K562 (cell line): ENCODE data around the gene C3orf52.

Source experiments
- EZH2 ChIP-seq: IDR thresholded peaks from 2 replicates; pipeline ENCODE4 v1.6.1; 2012; ENCODE audit warnings: low read depth, mild to moderate bottlenecking, inconsistent platforms, low read length, borderline replicate concordance
- FOXA3 ChIP-seq, 2 experiments: fragments of 450-650 bp in 1 of 2; sonication (generic) in 1 of 2; formaldehyde crosslinking; IDR thresholded peaks in 1 of 2; conservative IDR thresholded peaks in 1 of 2; 2 replicates each; pipeline versions ENCODE4 v1.4.0 to v1.8.0; 2020 to 2022; ENCODE audit warnings: mild to moderate bottlenecking in 2 of 2, missing genetic modification reagents in 1 of 2
- HDGF ChIP-seq: fragments of 450-650 bp; IDR thresholded peaks from 2 replicates; pipeline ENCODE4 v1.6.1; 2016
- HNRNPL ChIP-seq: fragments of 200-400 bp; formaldehyde crosslinking; IDR thresholded peaks from 2 replicates; pipeline ENCODE4 v1.6.1; 2017; ENCODE audit warnings: low read depth, mild to moderate bottlenecking, low read length
- POLR2A ChIP-seq: fragments of 450-650 bp; conservative IDR thresholded peaks from 2 replicates; pipeline ENCODE4 v1.6.1; 2016
- POLR2AphosphoS5 ChIP-seq: IDR thresholded peaks from 2 replicates; pipeline ENCODE4 v1.6.1; 2011; ENCODE audit warnings: mild to moderate bottlenecking, low read depth, low read length, moderate library complexity; ENCODE audit not compliant: control insufficient read depth, insufficient read depth
- SMAD4 ChIP-seq: fragments of 250-450 bp; sonication (Bioruptor Pico); conservative IDR thresholded peaks from 2 replicates; pipeline ENCODE4 v1.8.0; 2021; ENCODE audit warnings: inconsistent platforms, mild to moderate bottlenecking, moderate library complexity
- ZFP36 ChIP-seq: fragments of 150-350 bp; IDR thresholded peaks from 2 replicates; pipeline ENCODE4 v1.6.1; 2018; ENCODE audit warnings: low read length, low read depth; ENCODE audit not compliant: partially characterized antibody
- ZNF316 ChIP-seq: fragments of 450-650 bp; IDR thresholded peaks from 2 replicates; pipeline ENCODE4 v1.6.1; 2016
- TF ChIP-seq, protein P1 (sequence below), 3 experiments: IDR thresholded peaks in 2 of 3; conservative IDR thresholded peaks in 1 of 3; 2 replicates each; pipeline ENCODE4 v1.5.1; 2011 to 2012; ENCODE audit warnings: low read length in 3 of 3, mild to moderate bottlenecking in 3 of 3, control low read depth in 2 of 3, improper control_type of control experiment in 1 of 3, inconsistent platforms in 1 of 3, low read depth in 1 of 3, mixed read lengths in 1 of 3, moderate library complexity in 1 of 3; ENCODE audit not compliant: insufficient read depth in 2 of 3
- TF ChIP-seq, protein P2 (sequence below): fragments of 450-650 bp; IDR thresholded peaks from 2 replicates; pipeline ENCODE4 v1.6.1; 2016; ENCODE audit warnings: missing biosample characterization, missing genetic modification characterization
- TF ChIP-seq, protein P3 (sequence below): sonication (generic); formaldehyde crosslinking; IDR thresholded peaks from 2 replicates; pipeline ENCODE4 v1.8.1; 2022; ENCODE audit warnings: missing genetic modification reagents

DNA sequence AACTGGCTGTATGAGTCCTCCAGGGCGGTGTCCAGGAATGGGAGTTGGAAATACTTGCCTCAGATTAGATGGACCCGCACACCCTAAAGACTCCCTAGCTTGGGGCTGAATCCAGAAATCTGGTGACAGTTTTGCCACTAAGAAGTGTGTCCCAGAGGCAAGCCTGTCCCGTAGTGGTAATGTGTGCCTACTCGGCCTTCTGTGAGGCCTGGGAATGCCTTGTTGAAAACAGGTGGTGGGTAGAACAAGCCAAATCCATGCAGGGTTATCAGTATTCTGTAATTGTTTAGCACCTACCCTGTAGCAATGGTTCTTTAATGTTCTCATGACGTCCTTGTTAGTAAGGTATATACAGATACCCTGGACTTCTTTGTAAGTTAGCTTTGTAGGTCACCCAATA lies 1.6 kb downstream of the C3orf52 start:
- TF ChIP-seq EZH2 (no peak), HDGF (no peak), ZNF316 (no peak), HNRNPL (no peak), FOXA3 (CRISPR knock-in tag; conservative IDR thresholded peaks at IDR 0.05 in 1 of 2, IDR thresholded peaks at IDR 0.05 in 1 of 2) (no peak), POLR2AphosphoS5 (no peak), POLR2A (no peak), SMAD4 (CRISPR knock-in tag) (no peak), ZFP36 (no peak)
- TF ChIP-seq, protein P1, sequence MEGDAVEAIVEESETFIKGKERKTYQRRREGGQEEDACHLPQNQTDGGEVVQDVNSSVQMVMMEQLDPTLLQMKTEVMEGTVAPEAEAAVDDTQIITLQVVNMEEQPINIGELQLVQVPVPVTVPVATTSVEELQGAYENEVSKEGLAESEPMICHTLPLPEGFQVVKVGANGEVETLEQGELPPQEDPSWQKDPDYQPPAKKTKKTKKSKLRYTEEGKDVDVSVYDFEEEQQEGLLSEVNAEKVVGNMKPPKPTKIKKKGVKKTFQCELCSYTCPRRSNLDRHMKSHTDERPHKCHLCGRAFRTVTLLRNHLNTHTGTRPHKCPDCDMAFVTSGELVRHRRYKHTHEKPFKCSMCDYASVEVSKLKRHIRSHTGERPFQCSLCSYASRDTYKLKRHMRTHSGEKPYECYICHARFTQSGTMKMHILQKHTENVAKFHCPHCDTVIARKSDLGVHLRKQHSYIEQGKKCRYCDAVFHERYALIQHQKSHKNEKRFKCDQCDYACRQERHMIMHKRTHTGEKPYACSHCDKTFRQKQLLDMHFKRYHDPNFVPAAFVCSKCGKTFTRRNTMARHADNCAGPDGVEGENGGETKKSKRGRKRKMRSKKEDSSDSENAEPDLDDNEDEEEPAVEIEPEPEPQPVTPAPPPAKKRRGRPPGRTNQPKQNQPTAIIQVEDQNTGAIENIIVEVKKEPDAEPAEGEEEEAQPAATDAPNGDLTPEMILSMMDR (IDR thresholded peaks at IDR 0.05 in 2 of 3, conservative IDR thresholded peaks at IDR 0.05 in 1 of 3; ENCODE audit: insufficient read depth in 2 of 3, low read depth in 1 of 3, low read length in 3 of 3): no peak
- TF ChIP-seq, protein P2, sequence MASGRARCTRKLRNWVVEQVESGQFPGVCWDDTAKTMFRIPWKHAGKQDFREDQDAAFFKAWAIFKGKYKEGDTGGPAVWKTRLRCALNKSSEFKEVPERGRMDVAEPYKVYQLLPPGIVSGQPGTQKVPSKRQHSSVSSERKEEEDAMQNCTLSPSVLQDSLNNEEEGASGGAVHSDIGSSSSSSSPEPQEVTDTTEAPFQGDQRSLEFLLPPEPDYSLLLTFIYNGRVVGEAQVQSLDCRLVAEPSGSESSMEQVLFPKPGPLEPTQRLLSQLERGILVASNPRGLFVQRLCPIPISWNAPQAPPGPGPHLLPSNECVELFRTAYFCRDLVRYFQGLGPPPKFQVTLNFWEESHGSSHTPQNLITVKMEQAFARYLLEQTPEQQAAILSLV (tag): no peak
- TF ChIP-seq, protein P3, sequence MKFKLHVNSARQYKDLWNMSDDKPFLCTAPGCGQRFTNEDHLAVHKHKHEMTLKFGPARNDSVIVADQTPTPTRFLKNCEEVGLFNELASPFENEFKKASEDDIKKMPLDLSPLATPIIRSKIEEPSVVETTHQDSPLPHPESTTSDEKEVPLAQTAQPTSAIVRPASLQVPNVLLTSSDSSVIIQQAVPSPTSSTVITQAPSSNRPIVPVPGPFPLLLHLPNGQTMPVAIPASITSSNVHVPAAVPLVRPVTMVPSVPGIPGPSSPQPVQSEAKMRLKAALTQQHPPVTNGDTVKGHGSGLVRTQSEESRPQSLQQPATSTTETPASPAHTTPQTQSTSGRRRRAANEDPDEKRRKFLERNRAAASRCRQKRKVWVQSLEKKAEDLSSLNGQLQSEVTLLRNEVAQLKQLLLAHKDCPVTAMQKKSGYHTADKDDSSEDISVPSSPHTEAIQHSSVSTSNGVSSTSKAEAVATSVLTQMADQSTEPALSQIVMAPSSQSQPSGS (CRISPR knock-in tag): no peak
